ENCODE data around the gene SCP2. TPM values are rescaled to one million over a fixed set of nuclear protein-coding genes. Genes with fewer than 3 reads are reported as not detected.
A peak's percentile ranks its signal among the peaks of the same experiment; 100 is the strongest.

Gene SCP2
- total RNA-seq, 3 donors from 2014 or later, result 97.3 to 144 (median 139) TPM

DNA sequence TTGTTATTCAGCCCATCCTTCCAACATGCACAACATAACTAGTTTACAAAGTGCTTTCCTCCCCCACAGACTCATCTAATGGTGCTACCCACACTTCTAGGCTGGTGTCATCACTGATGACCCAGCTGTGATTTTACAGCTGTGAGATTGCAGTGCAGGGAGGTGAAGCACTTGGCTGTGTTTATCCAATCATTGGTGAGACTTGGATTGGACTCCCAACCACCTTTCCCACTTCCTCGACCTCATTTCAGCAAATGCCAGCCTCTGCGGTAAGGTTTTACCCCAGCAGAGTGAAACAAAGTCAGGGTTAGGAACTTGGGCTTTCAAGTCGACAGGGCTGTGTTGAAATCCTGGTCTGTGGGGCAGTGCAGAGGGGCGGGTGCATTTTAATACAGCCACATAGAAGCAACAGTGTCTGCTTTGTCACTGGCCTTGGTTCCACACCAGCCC, 27.6 kb upstream of the SCP2 start:
- TF ChIP-seq POLR2A (IDR thresholded peaks at IDR 0.05), result no peak
- Histone ChIP-seq H3K4me3 (no peak overlapping the region), H3K9me3 (no peaks in the 10 kb centered on the region), H3K27me3 (no peaks in the 10 kb centered on the region), H3K27ac (no peak overlapping the region), H3K36me3 (no peaks in the 10 kb centered on the region), H3K4me1 (no peaks in the 10 kb centered on the region)
- intact Hi-C loops (cut with DNase I; ENCODE audit: low total_unique reads), result no loop called here
- no peak for DNase-seq (ENCODE audit: low spot score in 2 of 2)

DNA sequence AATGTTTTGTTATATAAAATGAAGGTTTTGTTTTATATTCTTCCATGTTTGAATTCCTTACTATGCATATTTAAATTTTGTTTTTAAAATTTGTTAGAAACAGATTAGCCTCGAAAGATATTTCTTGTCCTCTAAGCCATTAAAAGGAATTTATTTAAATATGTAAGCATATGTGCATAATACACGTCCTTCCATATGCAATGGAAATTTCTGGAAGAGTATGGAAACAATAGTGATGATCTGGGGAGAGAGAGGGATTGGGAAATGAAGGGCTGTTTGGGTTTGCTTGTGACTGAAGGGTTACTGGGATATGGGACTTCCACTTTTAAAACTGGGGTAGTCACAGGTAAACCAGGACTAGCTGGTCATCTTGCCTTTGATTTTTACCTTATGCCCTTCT, 26.7 kb upstream of the SCP2 start:
- no peak for DNase-seq (ENCODE audit: low spot score in 2 of 2)
- Histone ChIP-seq H3K27me3 (no peaks in the 10 kb centered on the region), H3K4me1 (no peaks in the 10 kb centered on the region), H3K4me3 (no peak overlapping the region), H3K27ac (no peak overlapping the region), H3K9me3 (no peaks in the 10 kb centered on the region), H3K36me3 (no peaks in the 10 kb centered on the region)
- intact Hi-C loops (cut with DNase I; ENCODE audit: low total_unique reads), result no loop called here
- no peak for TF ChIP-seq POLR2A (IDR thresholded peaks at IDR 0.05)
- TF ChIP-seq, protein P1, sequence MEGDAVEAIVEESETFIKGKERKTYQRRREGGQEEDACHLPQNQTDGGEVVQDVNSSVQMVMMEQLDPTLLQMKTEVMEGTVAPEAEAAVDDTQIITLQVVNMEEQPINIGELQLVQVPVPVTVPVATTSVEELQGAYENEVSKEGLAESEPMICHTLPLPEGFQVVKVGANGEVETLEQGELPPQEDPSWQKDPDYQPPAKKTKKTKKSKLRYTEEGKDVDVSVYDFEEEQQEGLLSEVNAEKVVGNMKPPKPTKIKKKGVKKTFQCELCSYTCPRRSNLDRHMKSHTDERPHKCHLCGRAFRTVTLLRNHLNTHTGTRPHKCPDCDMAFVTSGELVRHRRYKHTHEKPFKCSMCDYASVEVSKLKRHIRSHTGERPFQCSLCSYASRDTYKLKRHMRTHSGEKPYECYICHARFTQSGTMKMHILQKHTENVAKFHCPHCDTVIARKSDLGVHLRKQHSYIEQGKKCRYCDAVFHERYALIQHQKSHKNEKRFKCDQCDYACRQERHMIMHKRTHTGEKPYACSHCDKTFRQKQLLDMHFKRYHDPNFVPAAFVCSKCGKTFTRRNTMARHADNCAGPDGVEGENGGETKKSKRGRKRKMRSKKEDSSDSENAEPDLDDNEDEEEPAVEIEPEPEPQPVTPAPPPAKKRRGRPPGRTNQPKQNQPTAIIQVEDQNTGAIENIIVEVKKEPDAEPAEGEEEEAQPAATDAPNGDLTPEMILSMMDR (IDR thresholded peaks at IDR 0.05), result no peak
- no peak for TF ChIP-seq POLR2AphosphoS5 (IDR thresholded peaks at IDR 0.05)

DNA sequence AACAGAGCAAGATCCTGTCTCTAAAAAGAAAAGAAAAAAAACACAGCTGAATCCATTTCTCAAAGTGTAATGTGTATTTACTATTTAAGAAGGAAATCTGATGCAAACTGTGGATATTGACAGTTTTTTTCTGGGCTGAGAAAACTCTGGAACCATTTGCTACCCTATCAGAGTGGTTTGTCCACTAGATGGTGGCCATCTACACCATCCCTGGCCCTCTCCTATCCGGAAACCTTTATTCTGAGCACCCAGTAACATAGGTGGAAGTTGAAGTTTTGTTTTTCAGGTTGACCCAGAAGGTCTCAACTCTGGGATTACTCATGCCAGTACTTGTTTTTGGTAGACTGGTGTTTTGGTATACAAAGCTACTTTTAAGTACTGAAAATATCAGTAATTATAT, 25.7 kb upstream of the SCP2 start:
- intact Hi-C loops (cut with DNase I; ENCODE audit: low total_unique reads), result no loop called here
- Histone ChIP-seq H3K27ac (no peak overlapping the region), H3K9me3 (no peaks in the 10 kb centered on the region), H3K36me3 (no peaks in the 10 kb centered on the region), H3K4me1 (no peaks in the 10 kb centered on the region), H3K4me3 (no peak overlapping the region), H3K27me3 (no peaks in the 10 kb centered on the region)
- no peak for DNase-seq (ENCODE audit: low spot score in 2 of 2)
- TF ChIP-seq, protein P1 (IDR thresholded peaks at IDR 0.05), result no peak
- no peak for TF ChIP-seq POLR2AphosphoS5 (IDR thresholded peaks at IDR 0.05)
- no peak for TF ChIP-seq POLR2A (IDR thresholded peaks at IDR 0.05)

DNA sequence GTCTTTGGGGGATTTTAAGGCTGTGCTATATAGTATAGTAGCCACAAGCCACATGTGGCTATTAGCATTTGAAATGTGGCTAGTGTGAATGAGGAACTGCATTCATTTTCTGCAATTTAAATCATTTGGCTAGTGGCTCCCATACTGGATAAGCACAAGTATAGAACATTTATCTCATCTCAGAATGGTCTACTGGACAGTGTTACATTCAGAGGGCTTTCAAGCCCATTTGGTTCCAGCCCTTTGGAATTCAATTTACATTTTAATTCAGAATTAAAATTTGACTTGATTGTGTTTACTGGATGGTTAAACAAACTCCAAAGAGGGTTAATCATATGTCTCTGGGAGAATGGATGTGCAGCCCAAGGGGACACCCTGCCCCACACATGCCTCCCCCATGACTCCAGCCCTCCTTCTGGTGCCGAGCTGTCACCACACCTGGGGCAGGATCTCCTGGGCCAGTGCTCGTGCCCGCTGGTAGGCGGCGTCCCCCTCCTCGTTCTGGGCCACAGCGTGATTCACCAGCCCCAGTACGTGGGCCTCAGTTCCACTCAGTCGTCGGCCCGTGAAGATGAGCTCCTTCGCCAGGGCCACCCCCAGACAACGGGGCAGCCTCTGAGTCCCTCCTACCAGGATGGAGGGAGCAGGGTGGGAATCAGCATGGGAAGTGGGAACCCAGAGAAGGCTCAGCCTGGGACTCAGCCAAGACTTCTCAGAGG, 22.7 kb upstream of the SCP2 start:
- no peak for DNase-seq (ENCODE audit: low spot score in 2 of 2)

DNA sequence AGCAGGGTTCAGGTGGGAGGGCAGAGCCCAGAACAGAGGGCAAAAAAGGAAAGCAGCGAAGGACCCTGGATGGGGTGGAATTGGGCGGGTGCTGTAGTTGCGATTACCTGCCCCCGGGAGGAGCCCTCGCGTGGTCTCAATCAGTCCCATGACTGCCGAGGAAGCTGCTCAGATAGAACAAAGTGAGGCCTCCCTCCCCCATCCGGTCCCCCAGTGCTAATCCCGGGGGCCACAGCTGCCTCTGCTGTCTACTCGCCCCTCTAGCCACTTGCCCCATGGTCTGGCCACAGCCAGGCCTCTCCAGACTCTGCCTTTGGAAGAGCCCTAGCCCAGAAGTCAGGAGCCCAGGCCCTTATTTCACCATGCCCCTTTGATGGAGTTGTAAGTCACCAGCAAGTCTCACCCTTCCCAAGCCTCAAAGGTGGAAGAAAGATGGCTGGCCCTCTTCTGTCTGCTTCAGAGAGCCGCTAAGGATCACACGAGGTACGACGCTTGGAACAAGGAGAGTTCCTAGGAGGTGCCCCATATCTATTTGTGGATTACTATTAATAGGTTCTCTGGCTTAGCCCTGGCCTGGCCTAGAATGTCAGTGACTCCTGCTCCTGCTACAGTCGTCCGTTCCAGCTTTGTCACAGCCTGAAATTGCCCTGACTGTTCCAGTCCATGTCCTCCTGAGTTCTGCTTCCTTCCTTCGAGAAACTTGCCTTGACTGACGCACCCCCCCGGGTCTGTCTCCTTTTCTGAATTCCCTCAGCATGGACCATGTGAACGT, 22.0 kb upstream of the SCP2 start:
- no peaks in the 10 kb centered on the region for H3K27me3 ChIP-seq
- DNase-seq (ENCODE audit: low spot score in 2 of 2), result no peak
- no peak for TF ChIP-seq POLR2A (IDR thresholded peaks at IDR 0.05)
- TF ChIP-seq, protein P1 (IDR thresholded peaks at IDR 0.05), result peak in 1 of 3 donors; percentile 14
- H3K27ac ChIP-seq, result no peak overlapping the region
- intact Hi-C loops (cut with DNase I; ENCODE audit: low total_unique reads), result no loop called here
- no peak overlapping the region for H3K4me3 ChIP-seq
- H3K9me3 ChIP-seq, result no peaks in the 10 kb centered on the region
- H3K4me1 ChIP-seq, result no peaks in the 10 kb centered on the region
- no peaks in the 10 kb centered on the region for H3K36me3 ChIP-seq

More for the DNA sequence above, 22.7 kb upstream of the SCP2 start:
- TF ChIP-seq, protein P1 (IDR thresholded peaks at IDR 0.05), result no peak
- TF ChIP-seq POLR2AphosphoS5 (IDR thresholded peaks at IDR 0.05) (no peak), POLR2A (IDR thresholded peaks at IDR 0.05) (no peak)
- H3K9me3 ChIP-seq, result no peaks in the 10 kb centered on the region
- H3K27me3 ChIP-seq, result no peaks in the 10 kb centered on the region
- no peaks in the 10 kb centered on the region for H3K4me1 ChIP-seq
- no peak overlapping the region for H3K4me3 ChIP-seq
- no peak overlapping the region for H3K27ac ChIP-seq
- no peaks in the 10 kb centered on the region for H3K36me3 ChIP-seq
- intact Hi-C loops (cut with DNase I; ENCODE audit: low total_unique reads), result no loop called here
